Astrocyte of the spinal cord (primary cell): ENCODE data around the gene EPB41L4B.
A peak's percentile ranks its signal among the peaks of the same experiment; 100 is the strongest.

Experiments used
- DNase-seq: peaks from one replicate; pipeline ENCODE4 v3.0.0; 2011; ENCODE audit warnings: low read depth, low spot score
- H3K4me3 ChIP-seq: 2 replicates; pipeline ENCODE4 v1.5.1; 2011; ENCODE audit warnings: low read depth, mild to moderate bottlenecking, low read length, moderate library complexity
- CTCF ChIP-seq: IDR thresholded peaks from 2 replicates; pipeline ENCODE4 v1.5.1; 2012; ENCODE audit warnings: low read depth, mild to moderate bottlenecking, low read length, inconsistent platforms
- in situ Hi-C: cut with HindIII; loops from 2 replicates; pipeline ENCODE4 v1.10.0; 2017; ENCODE audit warnings: low sequenced_read_pairs

The EPB41L4B gene

GRCh38 chr9:109172935-109173334 is 147.9 kb downstream of the EPB41L4B start:
- no peak overlapping the region for H3K4me3 ChIP-seq
- TF ChIP-seq CTCF, result no peak
- DNase-seq, result no peak
- in situ Hi-C loops, result no loop called here

GRCh38 chr9:109171926-109172325 is 148.9 kb downstream of the EPB41L4B start:
- peak; percentile 49 for DNase-seq
- H3K4me3 ChIP-seq, result no peak overlapping the region
- no peak for TF ChIP-seq CTCF
- in situ Hi-C loops, result no loop called here

- DNase-seq, result no peak
- no peak for TF ChIP-seq CTCF
- in situ Hi-C loops, result no loop called here
- H3K4me3 ChIP-seq, result no peak overlapping the region
Observed at GRCh38 chr9:109168170-109168569, 152.7 kb downstream of the EPB41L4B start.

GRCh38 chr9:109167716-109168115 is 153.1 kb downstream of the EPB41L4B start:
- in situ Hi-C loops, result no loop called here
- no peak overlapping the region for H3K4me3 ChIP-seq
- DNase-seq, result no peak
- no peak for TF ChIP-seq CTCF

- H3K4me3 ChIP-seq, result peak within 1 kb of the TSS; percentile 21
- no peak for TF ChIP-seq CTCF
- no peak for DNase-seq
- in situ Hi-C loops, result no loop called here
Observed at GRCh38 chr9:109166771-109167601, 153.9 kb downstream of the EPB41L4B start, which contains the start of gene FRRS1L. FRRS1L (minus strand) TSS chr9:109167249; CDS start chr9:109167138, 111 bp downstream.

- no peak overlapping the region for H3K4me3 ChIP-seq
- no peak for DNase-seq
- TF ChIP-seq CTCF, result no peak
- in situ Hi-C loops, result no loop called here
Observed at GRCh38 chr9:109166171-109166770, 154.6 kb downstream of the EPB41L4B start.
